CD14-positive monocyte (primary cell): ENCODE results near the gene CNTN5. TPM values are rescaled to one million over a fixed set of nuclear protein-coding genes. Genes with fewer than 3 reads are reported as not detected.

ENCODE experiments used
- DNase-seq, 3 donors: peaks; one replicate each; pipeline ENCODE4 v3.0.0-alpha.2; 2011 to 2022
- H2AFZ ChIP-seq: 2 replicates; pipeline ENCODE4 v1.6.0; 2012; ENCODE audit warnings: mild to moderate bottlenecking, low read depth, low read length, inconsistent platforms; ENCODE audit not compliant: insufficient read depth, poor library complexity, severe bottlenecking
- H3K27ac ChIP-seq, 2 donors: 1 replicate in 1 of 2; 2 replicates in 1 of 2; pipeline ENCODE4 v1.5.1; 2012 to 2013; ENCODE audit warnings: low read length in 2 of 2, control low read depth in 1 of 2, inconsistent platforms in 1 of 2, low read depth in 1 of 2, mild to moderate bottlenecking in 1 of 2
- H3K27me3 ChIP-seq, 2 donors: one replicate each; pipeline versions ENCODE4 v1.6.0 to v1.6.1; 2011 to 2013; ENCODE audit warnings: low read length in 2 of 2; ENCODE audit not compliant: control insufficient read depth in 2 of 2, insufficient read depth in 2 of 2
- H3K36me3 ChIP-seq, 2 donors: replicated peaks in 1 of 2; 1 replicate in 1 of 2; 2 replicates in 1 of 2; pipeline versions ENCODE4 v1.5.1 to v1.6.1; 2012 to 2013; ENCODE audit warnings: low read length in 2 of 2, control low read depth in 1 of 2, inconsistent platforms in 1 of 2, mild to moderate bottlenecking in 1 of 2; ENCODE audit not compliant: insufficient read depth in 2 of 2, control insufficient read depth in 1 of 2
- H3K4me1 ChIP-seq, 2 donors: 1 replicate in 1 of 2; 2 replicates in 1 of 2; pipeline versions ENCODE4 v1.5.1 to v1.6.1; 2012 to 2013; ENCODE audit warnings: low read length in 2 of 2, control low read depth in 1 of 2, inconsistent platforms in 1 of 2, mild to moderate bottlenecking in 1 of 2, moderate library complexity in 1 of 2; ENCODE audit not compliant: insufficient read depth in 2 of 2, control insufficient read depth in 1 of 2
- H3K4me2 ChIP-seq: replicated peaks from 2 replicates; pipeline ENCODE3; 2012; ENCODE audit warnings: low read length, moderate library complexity, mild to moderate bottlenecking; ENCODE audit not compliant: poor library complexity, severe bottlenecking; ENCODE audit errors: extremely low read depth
- H3K4me3 ChIP-seq, 3 experiments: fragments of 200-600 bp in 1 of 3; sonication (generic) in 1 of 3; replicated peaks in 1 of 3; 1 replicate in 2 of 3; 2 replicates in 1 of 3; pipeline ENCODE4 v1.5.1; 2011 to 2013; ENCODE audit warnings: low read length in 3 of 3, mild to moderate bottlenecking in 3 of 3, control low read depth in 2 of 3, low read depth in 2 of 3, inconsistent platforms in 1 of 3, moderate library complexity in 1 of 3
- H3K79me2 ChIP-seq: 2 replicates; pipeline ENCODE4 v1.6.0; 2012; ENCODE audit warnings: mild to moderate bottlenecking, control low read depth, inconsistent platforms, low read length, moderate library complexity; ENCODE audit not compliant: insufficient read depth
- H3K9ac ChIP-seq: 2 replicates; pipeline ENCODE4 v1.6.0; 2017; ENCODE audit warnings: low read length, mild to moderate bottlenecking; ENCODE audit not compliant: insufficient read depth, poor library complexity, severe bottlenecking
- H3K9me3 ChIP-seq, 2 donors: replicated peaks in 1 of 2; 1 replicate in 1 of 2; 2 replicates in 1 of 2; pipeline versions ENCODE4 v1.5.1 to v1.6.1; 2012 to 2013; ENCODE audit warnings: low read length in 2 of 2, control low read depth in 1 of 2; ENCODE audit not compliant: control insufficient read depth in 1 of 2, insufficient read depth in 1 of 2
- H4K20me1 ChIP-seq: 2 replicates; pipeline ENCODE4 v1.6.0; 2012; ENCODE audit warnings: mild to moderate bottlenecking, low read length, control low read depth, moderate library complexity; ENCODE audit not compliant: insufficient read depth
- H3K27ac Mint-ChIP-seq, 7 donors: one replicate each; pipeline ENCODE4 v1.8.0; 2020; ENCODE audit warnings: mild to moderate bottlenecking in 7 of 7, mixed read lengths in 7 of 7, moderate library complexity in 6 of 7, inconsistent platforms in 2 of 7
- H3K27me3 Mint-ChIP-seq, 3 donors: one replicate each; pipeline ENCODE4 v1.8.0; 2021 to 2022; ENCODE audit warnings: low read depth in 3 of 3, mild to moderate bottlenecking in 3 of 3, mixed read lengths in 3 of 3, moderate library complexity in 3 of 3, inconsistent platforms in 1 of 3
- H3K36me3 Mint-ChIP-seq, 2 donors: one replicate each; pipeline ENCODE4 v1.8.0; 2020; ENCODE audit warnings: mixed read lengths in 2 of 2, inconsistent platforms in 1 of 2, mild to moderate bottlenecking in 1 of 2
- H3K4me1 Mint-ChIP-seq: one replicate; pipeline ENCODE4 v1.8.0; 2020; ENCODE audit warnings: mild to moderate bottlenecking, mixed read lengths
- H3K4me3 Mint-ChIP-seq, 2 donors: one replicate each; pipeline ENCODE4 v1.8.0; 2020; ENCODE audit warnings: mild to moderate bottlenecking in 2 of 2, mixed read lengths in 2 of 2, moderate library complexity in 1 of 2
- H3K9me3 Mint-ChIP-seq, 7 donors: one replicate each; pipeline ENCODE4 v1.8.0; 2020 to 2022; ENCODE audit warnings: mixed read lengths in 7 of 7, mild to moderate bottlenecking in 6 of 7, moderate library complexity in 6 of 7, inconsistent platforms in 2 of 7
- WGBS: methylation state at CpG from one replicate; pipeline ENCODE4 v1.1.5; 2013; ENCODE audit warnings: missing lambda C conversion rate; ENCODE audit not compliant: insufficient coverage; 5-methylcytosine and 5-hydroxymethylcytosine counted together
- intact Hi-C, 2 donors: fragments of 100-400 bp; cut with micrococcal nuclease; formaldehyde crosslinking; loops; one replicate each; pipeline versions ENCODE4 v1.15.0 to v1.15.1; 2023
- polyA plus RNA-seq, 3 donors: library from polyadenylated mRNA; depleted of rRNA in 1 of 3; unstranded in 2 of 3; stranded (reverse) in 1 of 3; fragments of 300-500 nt in 2 of 3; fragments of >200 nt in 1 of 3; fragmentation: Illumina TruSeq in 2 of 3; gene quantifications; 1 replicate in 2 of 3; 2 replicates in 1 of 3; pipeline ENCODE4 v1.2.3, GENCODE V29; 2012 to 2021
- TF ChIP-seq, protein P1 (sequence below): fragments of 200-600 bp; IDR thresholded peaks from one replicate; pipeline ENCODE4 v1.8.0; 2022; ENCODE audit warnings: antibody characterized with exemption, mild to moderate bottlenecking

Gene CNTN5
- polyA plus RNA-seq, 3 donors = not detected

DNA sequence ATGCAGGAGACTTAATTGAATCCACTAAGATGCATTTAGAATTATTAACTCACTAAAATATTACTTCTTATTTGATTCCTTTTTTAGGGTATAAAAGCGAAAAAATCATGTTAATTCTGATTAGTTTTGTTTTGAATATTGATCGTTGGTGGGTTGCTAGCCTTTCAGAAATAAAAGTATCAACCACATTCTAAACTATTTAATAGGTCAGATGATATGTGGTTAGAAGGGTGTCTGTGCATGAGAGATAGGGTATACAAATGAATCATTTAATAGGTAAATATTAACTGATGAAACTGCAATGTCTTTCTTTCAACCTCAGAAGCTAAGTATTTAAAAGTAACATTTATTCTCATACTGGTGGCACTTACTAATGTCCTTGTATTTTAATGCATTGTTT is 515.1 kb downstream of the CNTN5 start:
- Histone ChIP-seq H3K4me3 (no peak overlapping the region), H3K4me2 (no peak overlapping the region), H3K9me3 (peaks cover 5 to 18% of the 10 kb centered on the region in 2 donors), H3K27ac (no peak overlapping the region), H3K36me3 (no peaks in the 10 kb centered on the region), H2AFZ (no peak overlapping the region), H3K27me3 (no peaks in the 10 kb centered on the region), H4K20me1 (no peaks in the 10 kb centered on the region), H3K4me1 (no peaks in the 10 kb centered on the region), H3K79me2 (no peaks in the 10 kb centered on the region), H3K9ac (no peak overlapping the region)
- H3K27me3 Mint-ChIP-seq = no peaks in the 10 kb centered on the region
- TF ChIP-seq, protein P1, sequence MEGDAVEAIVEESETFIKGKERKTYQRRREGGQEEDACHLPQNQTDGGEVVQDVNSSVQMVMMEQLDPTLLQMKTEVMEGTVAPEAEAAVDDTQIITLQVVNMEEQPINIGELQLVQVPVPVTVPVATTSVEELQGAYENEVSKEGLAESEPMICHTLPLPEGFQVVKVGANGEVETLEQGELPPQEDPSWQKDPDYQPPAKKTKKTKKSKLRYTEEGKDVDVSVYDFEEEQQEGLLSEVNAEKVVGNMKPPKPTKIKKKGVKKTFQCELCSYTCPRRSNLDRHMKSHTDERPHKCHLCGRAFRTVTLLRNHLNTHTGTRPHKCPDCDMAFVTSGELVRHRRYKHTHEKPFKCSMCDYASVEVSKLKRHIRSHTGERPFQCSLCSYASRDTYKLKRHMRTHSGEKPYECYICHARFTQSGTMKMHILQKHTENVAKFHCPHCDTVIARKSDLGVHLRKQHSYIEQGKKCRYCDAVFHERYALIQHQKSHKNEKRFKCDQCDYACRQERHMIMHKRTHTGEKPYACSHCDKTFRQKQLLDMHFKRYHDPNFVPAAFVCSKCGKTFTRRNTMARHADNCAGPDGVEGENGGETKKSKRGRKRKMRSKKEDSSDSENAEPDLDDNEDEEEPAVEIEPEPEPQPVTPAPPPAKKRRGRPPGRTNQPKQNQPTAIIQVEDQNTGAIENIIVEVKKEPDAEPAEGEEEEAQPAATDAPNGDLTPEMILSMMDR = no peak
- no peaks in the 10 kb centered on the region for H3K4me1 Mint-ChIP-seq
- no peak overlapping the region for H3K4me3 Mint-ChIP-seq
- no peak for DNase-seq
- intact Hi-C loops = no loop called here
- no peaks in the 10 kb centered on the region for H3K36me3 Mint-ChIP-seq
- peaks cover 0 to 15% (median 4%) of the 10 kb centered on the region in 7 donors for H3K9me3 Mint-ChIP-seq
- no CpG with 5 or more reads among the region's 2 CpGs for WGBS
- no peak overlapping the region for H3K27ac Mint-ChIP-seq

DNA sequence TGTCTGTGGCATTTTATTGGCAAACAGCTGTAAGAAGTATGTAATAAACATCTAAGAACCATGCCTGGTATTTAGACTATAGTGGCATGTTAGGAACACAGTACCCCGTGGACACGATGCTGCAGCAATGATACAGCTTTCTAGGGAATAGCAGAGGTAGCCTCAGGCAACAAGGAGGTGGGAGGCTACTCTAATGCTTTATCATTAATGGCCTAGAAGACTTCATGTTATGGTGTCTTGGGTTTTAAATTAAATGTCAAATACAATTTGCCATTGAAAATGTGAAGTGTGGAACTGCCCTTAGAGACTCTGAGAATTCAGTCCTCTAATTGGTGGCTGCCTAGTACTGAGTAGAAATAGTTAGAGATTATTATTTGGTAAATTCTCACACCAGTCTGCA is 516.9 kb downstream of the CNTN5 start:
- no peaks in the 10 kb centered on the region for H4K20me1 ChIP-seq
- Mint-ChIP-seq H3K4me1 (no peaks in the 10 kb centered on the region), H3K9me3 (peaks cover 0 to 8% (median 2%) of the 10 kb centered on the region in 7 donors)

More for the DNA sequence above, 516.9 kb downstream of the CNTN5 start:
- H3K79me2 ChIP-seq = no peaks in the 10 kb centered on the region
- Mint-ChIP-seq H3K27ac (no peak overlapping the region), H3K27me3 (no peaks in the 10 kb centered on the region), H3K4me3 (no peak overlapping the region), H3K36me3 (no peaks in the 10 kb centered on the region)
- no peak overlapping the region for H3K4me3 ChIP-seq
- no peak overlapping the region for H3K27ac ChIP-seq
- 90% methylated on average over 2 of the region's 2 CpGs for WGBS
- H3K4me1 ChIP-seq = no peaks in the 10 kb centered on the region
- H3K9ac ChIP-seq = no peak overlapping the region
- H3K27me3 ChIP-seq = no peaks in the 10 kb centered on the region
- no peak for DNase-seq
- no peaks in the 10 kb centered on the region for H3K36me3 ChIP-seq
- no peak overlapping the region for H2AFZ ChIP-seq
- H3K9me3 ChIP-seq = peaks cover 5 to 10% of the 10 kb centered on the region in 2 donors
- H3K4me2 ChIP-seq = no peak overlapping the region
- intact Hi-C loops = no loop called here
- TF ChIP-seq, protein P1 = no peak
